Suppressor macrophage treated with lipopolysaccharide for 4 hours (primary cell): Measurements from ENCODE around the gene WDR27.
A peak's percentile ranks its signal among the peaks of the same experiment; 100 is the strongest.
"Not testable (repeated sequence)": the region's sequence is repeated elsewhere in the genome, so short reads cannot be mapped to it uniquely, and the experiment has no call there.

ENCODE experiments used
- DNase-seq: peaks from one replicate; pipeline ENCODE4 v3.0.0-alpha.2; 2020

Gene WDR27

GRCh38 chr6:169709293-169709692 lies 7.5 kb upstream of the WDR27 start:
- DNase-seq = no peak

- no peak for DNase-seq
Measured at GRCh38 chr6:169707772-169708171, 5.9 kb upstream of the WDR27 start.

GRCh38 chr6:169702840-169703246 lies 1.0 kb upstream of the WDR27 start:
- no peak for DNase-seq

DNA sequence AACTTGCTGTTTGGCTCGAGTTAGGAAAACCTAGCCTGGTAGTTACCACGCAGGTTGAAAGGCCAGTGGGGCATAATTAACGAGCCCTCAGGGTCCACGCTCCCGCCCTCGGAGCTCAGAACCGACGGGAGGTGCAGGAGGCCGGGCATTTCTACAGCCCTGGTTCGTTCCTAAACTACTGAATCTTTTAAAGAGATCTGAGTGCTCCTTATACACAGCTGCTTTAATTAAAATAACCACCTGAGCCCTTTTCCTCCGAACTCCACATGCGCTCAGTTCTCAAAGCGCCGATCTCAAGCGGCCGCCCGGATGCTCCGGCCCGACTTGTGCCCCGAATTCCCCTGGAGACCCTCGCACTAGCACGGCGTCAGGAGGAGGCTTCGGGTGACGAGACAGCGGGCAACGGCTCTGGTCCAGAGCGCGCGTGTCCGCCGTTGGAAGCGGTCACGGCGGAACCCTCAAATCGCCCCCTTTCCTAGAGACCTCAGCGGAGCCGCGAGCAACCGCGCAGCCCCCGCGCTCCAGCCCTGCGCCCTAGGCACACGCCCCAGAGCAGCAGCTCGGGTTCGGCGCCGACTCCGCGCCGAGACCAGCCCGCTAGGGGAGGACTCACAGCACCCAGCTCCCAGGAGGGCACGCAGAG lies 397 bp downstream of the WDR27 start:
- peak; percentile 28 for DNase-seq

GRCh38 chr6:169700296-169700695 lies 1.5 kb downstream of the WDR27 start:
- DNase-seq = peak; percentile 23

DNA sequence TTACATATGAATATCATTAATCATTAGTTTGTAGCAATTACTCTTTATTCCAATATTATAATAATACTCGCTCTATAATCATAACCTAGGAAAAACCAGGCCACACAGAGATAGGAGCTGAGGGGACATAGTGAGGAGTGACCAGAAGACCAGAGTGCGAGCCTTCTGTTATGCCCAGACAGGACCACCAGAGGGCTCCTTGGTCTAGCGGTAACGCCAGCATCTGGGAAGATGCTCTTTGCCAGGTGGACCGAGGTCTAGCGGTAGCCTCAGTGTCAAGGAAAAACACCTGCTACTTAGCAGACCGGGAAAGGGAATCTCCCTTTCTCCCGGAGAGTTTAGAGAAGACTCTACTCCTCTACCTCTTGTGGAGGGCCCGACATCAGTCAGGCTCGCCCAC lies 4.7 kb downstream of the WDR27 start:
- not testable (repeated sequence) for DNase-seq

DNA sequence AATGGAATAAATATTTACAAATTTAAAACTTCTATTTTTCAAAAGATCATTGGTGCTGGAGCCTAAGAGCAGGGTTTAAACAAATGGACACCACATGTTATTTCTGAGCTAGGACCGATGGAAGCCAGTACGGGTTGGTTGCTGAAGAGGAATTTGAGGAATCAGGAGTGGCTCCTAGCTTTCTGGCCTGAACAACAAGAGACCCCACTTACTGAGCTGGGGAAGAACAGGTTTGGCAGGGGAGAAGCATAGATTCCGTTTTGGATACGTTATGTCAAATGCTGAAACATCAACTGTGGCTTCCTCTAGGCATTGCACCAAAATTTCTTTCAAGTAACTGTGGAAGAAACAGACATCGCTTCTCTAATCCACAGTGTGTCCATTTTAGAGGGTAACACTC lies 6.7 kb downstream of the WDR27 start:
- no peak for DNase-seq

DNA sequence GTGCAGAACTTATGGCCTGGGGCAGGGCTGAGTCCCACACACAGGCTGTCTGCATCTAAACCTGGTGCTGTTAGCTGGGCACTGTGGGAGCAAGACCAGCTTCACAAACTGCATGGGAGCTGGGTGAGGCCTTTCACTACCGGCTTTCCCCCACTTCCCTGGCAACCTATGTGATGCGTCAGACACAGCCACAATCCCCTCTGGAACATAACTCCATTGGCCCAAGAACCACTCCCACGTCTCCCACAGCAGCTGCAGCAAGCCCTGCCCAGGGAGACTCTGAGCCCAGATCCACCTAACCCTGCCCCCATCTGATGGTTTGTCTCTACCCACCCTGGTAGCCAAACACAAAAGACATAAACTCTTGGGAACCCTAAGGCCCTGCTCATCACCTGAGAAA lies 9.3 kb downstream of the WDR27 start:
- DNase-seq = no peak

DNA sequence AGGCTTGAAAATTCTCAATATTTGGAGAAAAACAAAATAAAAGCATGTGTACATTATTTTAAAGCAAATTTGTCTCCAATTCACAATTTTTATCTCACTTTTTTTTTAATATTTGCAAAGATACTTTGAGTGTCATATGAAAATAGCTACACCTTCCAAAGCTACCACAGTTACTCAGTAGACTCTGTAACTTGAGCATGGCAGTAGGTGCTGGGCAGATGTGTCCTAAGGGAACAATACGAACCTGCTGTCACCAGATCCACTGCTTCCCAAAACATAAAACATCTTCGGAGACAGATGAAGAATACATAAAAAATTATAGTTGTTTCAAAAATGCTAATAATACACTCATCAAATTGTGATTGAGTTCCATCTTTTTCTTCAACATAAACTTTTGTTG lies 10.6 kb downstream of the WDR27 start:
- no peak for DNase-seq

DNA sequence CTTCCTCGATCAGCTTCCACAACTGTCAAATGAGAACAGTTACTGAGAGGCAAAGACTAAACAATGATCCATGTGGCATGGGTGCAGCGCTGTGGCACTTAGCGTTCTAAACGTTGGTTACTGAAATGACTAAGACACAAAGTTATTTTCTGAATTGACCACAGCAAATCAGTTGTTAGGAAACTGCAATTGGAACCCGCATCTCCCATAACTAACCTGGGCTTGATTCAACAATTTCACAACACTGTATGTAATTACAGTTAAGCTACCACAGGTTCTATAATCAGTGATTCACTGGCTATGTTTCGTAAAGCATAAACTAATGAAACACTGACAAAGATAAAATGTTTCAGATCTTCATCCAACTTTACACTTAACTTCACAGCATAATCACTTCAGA lies 12.5 kb downstream of the WDR27 start:
- DNase-seq = no peak

GRCh38 chr6:169685860-169686259 lies 16.0 kb downstream of the WDR27 start:
- no peak for DNase-seq

- no peak for DNase-seq
Measured at GRCh38 chr6:169684056-169684455, 17.8 kb downstream of the WDR27 start.

DNA sequence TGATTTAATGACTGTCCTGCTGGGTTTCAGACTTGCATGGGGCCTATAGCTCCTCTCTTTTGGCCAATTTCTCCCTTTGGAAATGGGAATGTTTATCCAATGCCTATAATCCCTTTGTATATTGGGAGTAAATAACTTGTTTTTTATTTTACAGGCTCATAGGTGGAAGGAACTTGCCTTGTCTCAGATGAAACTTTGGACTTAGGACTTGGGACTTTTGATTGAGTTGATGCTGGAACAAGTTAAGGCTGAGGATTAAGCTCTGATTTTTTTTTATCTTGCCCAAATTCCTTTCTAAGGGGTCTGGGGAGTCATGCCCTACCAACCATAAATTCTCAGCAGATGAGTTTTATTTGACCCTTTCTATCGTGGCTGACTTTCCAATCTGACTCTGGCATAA lies 23.5 kb downstream of the WDR27 start:
- no peak for DNase-seq

DNA sequence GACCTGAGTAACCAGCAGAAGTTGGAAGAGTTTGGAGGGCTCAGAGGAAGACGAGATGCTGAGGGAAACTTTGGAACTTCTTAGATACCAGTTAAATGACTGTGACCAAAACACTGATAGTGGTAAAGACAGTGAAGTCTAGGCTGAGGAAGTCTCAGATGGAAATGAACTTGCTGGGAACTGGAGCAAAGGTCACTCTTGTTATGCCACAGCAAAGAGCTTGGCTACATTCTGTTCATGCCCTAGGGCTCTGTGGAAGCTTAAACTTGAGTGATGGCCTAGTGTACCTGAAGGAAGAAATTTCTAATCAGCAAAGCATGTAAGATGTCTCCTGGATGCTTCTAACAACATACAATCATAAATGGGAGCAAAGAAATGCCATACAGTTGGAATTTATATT lies 24.7 kb downstream of the WDR27 start:
- DNase-seq = no peak

DNA sequence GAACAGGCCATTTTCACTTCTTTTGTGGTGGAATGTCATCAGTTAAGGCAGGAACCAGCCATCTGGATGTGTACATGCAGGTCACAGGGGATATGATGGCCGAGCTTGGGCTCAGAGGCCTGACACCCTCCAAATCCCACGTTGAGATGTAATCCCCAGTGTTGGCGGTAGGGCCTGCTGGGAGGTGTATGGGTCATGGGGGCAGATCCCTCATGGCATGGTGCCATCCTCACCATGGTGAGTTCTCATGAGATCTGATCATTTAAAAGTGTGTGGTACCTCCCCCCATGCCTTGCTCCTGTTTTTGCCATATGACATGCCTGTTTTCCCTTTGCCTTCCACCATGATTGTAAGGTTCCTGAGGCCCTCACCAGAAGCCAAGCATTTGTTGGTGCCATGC lies 26.8 kb downstream of the WDR27 start:
- DNase-seq = no peak

- no peak for DNase-seq
Measured at GRCh38 chr6:169671563-169671962, 30.3 kb downstream of the WDR27 start.

- DNase-seq = peak; percentile 74
Measured at GRCh38 chr6:169669889-169670288, 31.9 kb downstream of the WDR27 start.

- DNase-seq = no peak
Measured at GRCh38 chr6:169669147-169669546, 32.7 kb downstream of the WDR27 start.

- no peak for DNase-seq
Measured at GRCh38 chr6:169668203-169668847, 33.5 kb downstream of the WDR27 start.

GRCh38 chr6:169667716-169668115 lies 34.1 kb downstream of the WDR27 start:
- DNase-seq = no peak

GRCh38 chr6:169666441-169666840 lies 35.4 kb downstream of the WDR27 start:
- DNase-seq = no peak

- no peak for DNase-seq
Measured at GRCh38 chr6:169665289-169665688, 36.5 kb downstream of the WDR27 start.

- no peak for DNase-seq
Measured at GRCh38 chr6:169664227-169664626, 37.6 kb downstream of the WDR27 start.

DNA sequence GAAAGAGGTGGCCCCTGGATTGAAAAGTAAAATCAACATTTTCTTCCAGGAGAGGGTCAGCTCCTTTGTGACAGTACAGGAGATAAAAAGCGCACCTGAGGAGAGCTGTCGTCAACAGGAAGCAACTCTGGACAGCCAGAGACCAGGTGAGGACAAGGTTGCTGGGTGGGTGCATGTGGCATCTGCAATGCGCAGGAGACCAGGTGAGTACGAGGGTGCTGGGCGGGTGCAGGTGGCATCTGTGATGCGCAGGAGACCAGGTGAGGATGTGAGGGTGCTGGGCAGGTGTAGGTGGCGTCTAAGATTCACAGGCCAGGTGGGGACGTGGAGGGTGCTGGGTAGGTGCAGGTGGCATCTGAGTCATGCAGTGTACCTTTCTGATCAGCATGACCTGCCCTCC lies 38.4 kb downstream of the WDR27 start:
- DNase-seq = no peak

DNA sequence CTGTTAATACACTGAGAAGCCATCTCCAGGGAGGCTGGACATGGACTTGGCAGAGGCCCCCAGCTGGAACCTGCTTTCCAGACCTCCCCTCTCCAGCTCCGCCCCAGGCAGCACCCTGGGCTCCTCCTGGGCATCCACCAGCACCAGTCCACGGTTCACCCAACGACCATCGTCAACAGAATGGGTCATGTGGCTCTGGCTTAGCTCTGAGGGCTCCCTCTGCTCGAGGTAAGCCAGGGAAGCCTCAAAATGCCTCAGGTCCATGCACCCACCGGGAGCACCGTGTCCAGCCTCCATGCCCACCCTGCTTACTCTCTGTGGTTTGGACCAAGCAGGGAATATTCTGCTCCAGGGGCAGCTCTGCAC lies 40.5 kb downstream of the WDR27 start:
- no peak for DNase-seq
